ENCODE data around the gene EXOC6. TPM values are rescaled to one million over a fixed set of nuclear protein-coding genes. Genes with fewer than 3 reads are reported as not detected.

EXOC6 gene
- total and polyA plus RNA-seq, 10 of the 15 experiments (the other 5 are each of a cell fraction or from before 2014, with no cell fraction given) = 7.6 to 53.8 (median 13.3) TPM

GRCh38 chr10:92851003-92851402 is 2.7 kb downstream of the EXOC6 start (continued):
- TF ChIP-seq PRDM15 (CRISPR knock-in tag; IDR thresholded peaks at IDR 0.05) = no peak
- no peak for TF ChIP-seq REST (IDR thresholded peaks at IDR 0.05; ENCODE audit: low read depth, low read length)

GRCh38 chr10:92855560-92855959 is 7.2 kb downstream of the EXOC6 start:
- Histone ChIP-seq H3K27me3 (replicated peaks in 1 of 2; ENCODE audit: control insufficient read depth in 2 of 2, insufficient read depth in 2 of 2, low read length in 1 of 2) (no peaks in the 10 kb centered on the region), H2AFZ (ENCODE audit: control insufficient read depth, low read depth, low read length) (no peak overlapping the region), H3K36me3 (ENCODE audit: control insufficient read depth in 2 of 2, insufficient read depth in 2 of 2, low read length in 1 of 2) (no peaks in the 10 kb centered on the region), H3K27ac (ENCODE audit: control insufficient read depth, insufficient read depth) (no peak overlapping the region), H3K79me2 (ENCODE audit: control insufficient read depth, insufficient read depth, low read length) (no peaks in the 10 kb centered on the region), H3K9ac (ENCODE audit: control insufficient read depth, insufficient read depth, low read length) (no peak overlapping the region), H3K4me2 (ENCODE audit: control insufficient read depth, insufficient read depth) (no peak overlapping the region), H3K9me3 (replicated peaks; ENCODE audit: control insufficient read depth, insufficient read depth, low read length) (peaks cover 9% of the 10 kb centered on the region), H3K4me1 (ENCODE audit: control insufficient read depth, insufficient read depth, low read length) (no peaks in the 10 kb centered on the region), H3K4me3 (no peak overlapping the region), H4K20me1 (ENCODE audit: control insufficient read depth, insufficient read depth) (no peaks in the 10 kb centered on the region)
- FAIRE-seq = no peak
- WGBS (ENCODE audit: insufficient coverage, insufficient replicate concordance, low lambda C conversion rate, missing lambda C conversion rate) = 89% methylated on average over 3 of the region's 3 CpGs
- intact Hi-C loops (cut with micrococcal nuclease; ENCODE audit: unreplicated experiment) = no loop called here
- DNase-seq (ENCODE audit: low read depth, low spot score) = no peak
- BruUV-seq (replicated peaks) = no TSS peak
- CTCF ChIA-PET = interaction anchor here (0.8 to 2.1 kb wide), 4 partner anchors 9 to 60 kb away, joined by 3 to 9 read pairs (median 4); no protein-coding TSS in a partner anchor
- no peak for ATAC-seq
- in situ Hi-C loops (cut with MboI) = no loop called here
- SMC1A ChIA-PET (ENCODE audit: uncharacterized antibody, unreplicated experiment) = interaction anchor here (0.6 kb wide), 1 partner anchor 296 kb away, joined by 3 read pairs; no protein-coding TSS in a partner anchor
- POLR2A ChIA-PET = interaction anchor here (0.8 kb wide), 1 partner anchor 12 kb away, joined by 3 read pairs; no protein-coding TSS in a partner anchor
- RAD21 ChIA-PET (ENCODE audit: unreplicated experiment) = no interaction called here
- TF ChIP-seq RUNX3 (IDR thresholded peaks at IDR 0.05; ENCODE audit: low read length) (no peak), RBBP5 (conservative IDR thresholded peaks at IDR 0.05) (no peak), PRDM15 (CRISPR knock-in tag; IDR thresholded peaks at IDR 0.05) (no peak), CBFB (IDR thresholded peaks at IDR 0.05; ENCODE audit: low read depth) (no peak), NR2F1 (conservative IDR thresholded peaks at IDR 0.05) (no peak)
